Nephron (organoid): ENCODE measurements around the gene CGREF1.

Experiments used
- H3K27ac Mint-ChIP-seq, 3 experiments: 2 replicates each; pipeline ENCODE4 v1.8.0; 2020; ENCODE audit warnings: mixed read lengths in 3 of 3, mild to moderate bottlenecking in 2 of 3, moderate library complexity in 1 of 3
- H3K27me3 Mint-ChIP-seq: 2 replicates; pipeline ENCODE4 v1.8.0; 2021; ENCODE audit warnings: low read depth, mild to moderate bottlenecking, moderate library complexity, mixed read lengths
- H3K36me3 Mint-ChIP-seq: 2 replicates; pipeline ENCODE4 v1.8.0; 2020; ENCODE audit warnings: low read depth, mixed read lengths
- H3K4me1 Mint-ChIP-seq: 2 replicates; pipeline ENCODE4 v1.8.0; 2020; ENCODE audit warnings: mixed read lengths
- H3K4me3 Mint-ChIP-seq, 3 experiments: 2 replicates each; pipeline ENCODE4 v1.8.0; 2020; ENCODE audit warnings: mild to moderate bottlenecking in 3 of 3, mixed read lengths in 3 of 3, moderate library complexity in 2 of 3
- H3K9me3 Mint-ChIP-seq: 2 replicates; pipeline ENCODE4 v1.8.0; 2020; ENCODE audit warnings: mixed read lengths
- TF ChIP-seq, protein P1 (sequence below), 3 experiments: fragments of 200-600 bp; sonication (generic); IDR thresholded peaks; one replicate each; pipeline ENCODE4 v1.5.0; 2021; ENCODE audit warnings: antibody characterized with exemption in 3 of 3; ENCODE audit not compliant: unreplicated experiment in 3 of 3

The CGREF1 gene

DNA sequence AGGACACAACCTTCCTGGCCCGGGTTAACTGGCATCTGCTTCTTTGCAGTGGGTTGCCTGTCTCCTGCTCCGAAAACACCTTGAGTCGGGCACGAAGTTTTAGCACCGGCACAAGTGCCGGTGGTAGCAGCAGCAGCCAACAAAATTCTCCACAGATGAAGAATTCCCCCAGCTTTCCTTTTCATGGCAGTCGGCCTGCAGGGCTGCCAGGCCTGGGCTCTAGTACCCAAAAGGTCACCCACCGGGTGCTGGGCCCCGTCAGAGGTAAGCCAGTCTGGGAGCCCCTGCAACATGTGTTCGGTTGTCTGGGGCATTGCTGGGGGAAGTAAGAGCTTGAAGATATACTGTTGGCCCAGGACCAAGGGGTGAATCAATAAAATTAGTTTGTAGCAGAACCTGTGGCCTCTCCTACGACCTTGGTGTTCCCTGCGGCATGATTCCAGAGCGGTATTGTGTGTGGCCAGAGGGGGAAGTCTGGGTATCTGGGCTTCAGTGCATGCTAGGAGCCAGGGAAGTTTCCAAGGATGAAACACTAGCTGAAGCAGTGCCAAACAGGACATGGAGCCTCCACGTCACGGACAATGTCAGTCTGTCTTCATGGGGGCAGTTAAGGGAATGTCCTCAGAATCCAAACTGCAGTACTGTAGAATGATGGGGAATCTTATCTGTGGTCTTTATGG, 59.6 kb downstream of the CGREF1 start:
- TF ChIP-seq, protein P1, sequence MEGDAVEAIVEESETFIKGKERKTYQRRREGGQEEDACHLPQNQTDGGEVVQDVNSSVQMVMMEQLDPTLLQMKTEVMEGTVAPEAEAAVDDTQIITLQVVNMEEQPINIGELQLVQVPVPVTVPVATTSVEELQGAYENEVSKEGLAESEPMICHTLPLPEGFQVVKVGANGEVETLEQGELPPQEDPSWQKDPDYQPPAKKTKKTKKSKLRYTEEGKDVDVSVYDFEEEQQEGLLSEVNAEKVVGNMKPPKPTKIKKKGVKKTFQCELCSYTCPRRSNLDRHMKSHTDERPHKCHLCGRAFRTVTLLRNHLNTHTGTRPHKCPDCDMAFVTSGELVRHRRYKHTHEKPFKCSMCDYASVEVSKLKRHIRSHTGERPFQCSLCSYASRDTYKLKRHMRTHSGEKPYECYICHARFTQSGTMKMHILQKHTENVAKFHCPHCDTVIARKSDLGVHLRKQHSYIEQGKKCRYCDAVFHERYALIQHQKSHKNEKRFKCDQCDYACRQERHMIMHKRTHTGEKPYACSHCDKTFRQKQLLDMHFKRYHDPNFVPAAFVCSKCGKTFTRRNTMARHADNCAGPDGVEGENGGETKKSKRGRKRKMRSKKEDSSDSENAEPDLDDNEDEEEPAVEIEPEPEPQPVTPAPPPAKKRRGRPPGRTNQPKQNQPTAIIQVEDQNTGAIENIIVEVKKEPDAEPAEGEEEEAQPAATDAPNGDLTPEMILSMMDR (IDR thresholded peaks at IDR 0.05; ENCODE audit: unreplicated experiment in 3 of 3): no peak
- peaks cover 62% of the 10 kb centered on the region for H3K36me3 Mint-ChIP-seq
- H3K27ac Mint-ChIP-seq: no peak overlapping the region

DNA sequence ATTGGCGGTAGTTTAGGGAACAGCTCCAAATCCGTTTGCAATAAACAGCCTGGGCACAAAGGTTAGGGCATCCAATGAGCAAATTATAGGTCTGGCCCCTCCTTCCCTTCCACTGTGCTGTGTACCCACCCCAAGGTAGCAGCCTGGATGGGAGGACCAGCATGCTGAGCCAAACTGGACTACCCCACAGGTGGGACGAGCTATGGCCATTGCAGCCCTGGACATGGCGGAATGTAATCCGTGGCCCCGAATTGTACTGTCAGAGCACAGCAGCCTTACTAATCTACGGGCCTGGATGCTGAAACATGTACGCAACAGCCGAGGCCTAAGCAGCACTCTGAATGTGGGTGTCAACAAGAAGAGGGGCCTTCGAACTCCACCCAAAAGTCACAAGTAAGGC, 60.7 kb downstream of the CGREF1 start:
- TF ChIP-seq, protein P1 (IDR thresholded peaks at IDR 0.05; ENCODE audit: unreplicated experiment in 3 of 3): no peak
- Mint-ChIP-seq H3K4me3 (no peak overlapping the region), H3K4me1 (peaks cover 6% of the 10 kb centered on the region), H3K36me3 (peaks cover 64% of the 10 kb centered on the region), H3K27me3 (no peaks in the 10 kb centered on the region), H3K9me3 (no peaks in the 10 kb centered on the region), H3K27ac (no peak overlapping the region)

More for the DNA sequence above, 59.6 kb downstream of the CGREF1 start:
- no peaks in the 10 kb centered on the region for H3K27me3 Mint-ChIP-seq
- no peaks in the 10 kb centered on the region for H3K9me3 Mint-ChIP-seq
- H3K4me3 Mint-ChIP-seq: no peak overlapping the region
- peaks cover 5% of the 10 kb centered on the region for H3K4me1 Mint-ChIP-seq

- TF ChIP-seq, protein P1 (IDR thresholded peaks at IDR 0.05; ENCODE audit: unreplicated experiment in 3 of 3): no peak
- H3K27ac Mint-ChIP-seq: no peak overlapping the region
- H3K9me3 Mint-ChIP-seq: no peaks in the 10 kb centered on the region
- no peak overlapping the region for H3K4me3 Mint-ChIP-seq
- no peaks in the 10 kb centered on the region for H3K27me3 Mint-ChIP-seq
- H3K36me3 Mint-ChIP-seq: peaks cover 58% of the 10 kb centered on the region
- H3K4me1 Mint-ChIP-seq: peaks cover 8% of the 10 kb centered on the region
These were observed 61.7 kb downstream of the CGREF1 start for GRCh38 chr2:27057184-27057583.

DNA sequence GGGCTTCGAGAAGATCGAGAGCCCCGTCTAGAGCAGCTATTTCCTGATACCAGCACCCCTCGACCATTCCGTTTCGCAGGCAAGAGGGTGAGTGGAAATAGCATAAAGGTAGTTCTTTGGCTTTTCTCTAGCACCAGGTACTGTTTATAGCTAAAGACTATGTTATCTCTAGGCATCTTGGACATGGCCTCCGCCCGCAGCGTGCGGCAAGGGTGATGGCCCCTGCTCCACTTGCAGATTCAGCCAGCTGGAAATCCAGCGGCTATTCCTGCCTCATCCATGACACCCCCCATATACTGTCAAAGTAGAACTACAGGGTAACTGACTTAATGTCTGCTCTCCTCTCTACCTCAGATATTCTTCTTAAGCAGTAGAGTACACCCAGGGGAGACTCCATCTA, 64.2 kb downstream of the CGREF1 start:
- Mint-ChIP-seq H3K27ac (no peak overlapping the region), H3K9me3 (no peaks in the 10 kb centered on the region), H3K4me1 (peaks cover 11% of the 10 kb centered on the region), H3K36me3 (peaks cover 52% of the 10 kb centered on the region), H3K4me3 (peak overlapping the region; percentile 59 to 92 (median 73)), H3K27me3 (peaks cover 4% of the 10 kb centered on the region)
- TF ChIP-seq, protein P1 (IDR thresholded peaks at IDR 0.05; ENCODE audit: unreplicated experiment in 3 of 3): no peak

DNA sequence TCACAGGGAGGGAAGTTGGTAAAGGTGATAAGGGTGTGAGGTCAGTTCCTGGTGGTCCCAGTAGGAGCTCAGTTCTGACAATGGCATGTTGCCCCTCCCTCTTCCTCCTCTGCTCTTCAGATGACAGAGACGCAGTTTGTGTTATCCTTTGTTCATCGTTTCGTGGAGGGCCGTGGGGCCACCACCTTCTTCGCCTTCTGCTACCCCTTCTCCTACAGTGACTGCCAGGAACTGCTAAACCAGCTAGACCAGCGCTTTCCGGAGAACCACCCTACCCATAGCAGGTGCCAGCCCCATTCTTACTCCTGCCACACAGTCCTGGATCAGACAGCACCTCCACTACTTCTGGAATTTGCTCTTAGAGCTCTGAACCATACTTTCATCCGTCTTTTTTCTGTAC, 65.2 kb downstream of the CGREF1 start:
- H3K27ac Mint-ChIP-seq: peak overlapping the region in 1 of 3 experiments; percentile 2
- no peaks in the 10 kb centered on the region for H3K9me3 Mint-ChIP-seq
- peaks cover 4% of the 10 kb centered on the region for H3K27me3 Mint-ChIP-seq
- H3K4me3 Mint-ChIP-seq: peak overlapping the region; percentile 52 to 92 (median 73)
- H3K4me1 Mint-ChIP-seq: peaks cover 16% of the 10 kb centered on the region
- TF ChIP-seq, protein P1 (IDR thresholded peaks at IDR 0.05; ENCODE audit: unreplicated experiment in 3 of 3): no peak
- peaks cover 42% of the 10 kb centered on the region for H3K36me3 Mint-ChIP-seq

DNA sequence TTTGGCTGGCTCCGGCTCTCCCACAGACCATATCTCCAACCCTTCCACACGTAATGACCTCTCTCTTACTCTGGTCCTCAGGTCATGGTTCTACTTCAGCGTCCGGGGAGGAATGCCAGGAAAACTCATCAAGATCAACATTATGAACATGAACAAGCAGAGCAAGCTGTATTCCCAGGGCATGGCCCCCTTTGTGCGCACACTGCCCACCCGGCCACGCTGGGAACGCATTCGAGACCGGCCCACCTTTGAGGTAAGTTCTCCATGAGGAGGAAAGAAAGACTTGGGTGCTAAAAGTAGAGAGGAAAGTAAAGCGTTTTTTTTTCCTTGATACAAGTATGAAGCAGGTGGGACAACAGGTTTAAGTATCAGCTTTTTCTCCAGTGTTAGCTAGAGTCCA, 65.6 kb downstream of the CGREF1 start:
- TF ChIP-seq, protein P1 (IDR thresholded peaks at IDR 0.05; ENCODE audit: unreplicated experiment in 3 of 3): no peak
- H3K9me3 Mint-ChIP-seq: no peaks in the 10 kb centered on the region
- H3K27ac Mint-ChIP-seq: peak overlapping the region in 2 of 3 experiments; percentile 12 to 65
- H3K36me3 Mint-ChIP-seq: peaks cover 40% of the 10 kb centered on the region
- peaks cover 4% of the 10 kb centered on the region for H3K27me3 Mint-ChIP-seq
- H3K4me1 Mint-ChIP-seq: peaks cover 16% of the 10 kb centered on the region
- peak overlapping the region; percentile 92 to 98 (median 93) for H3K4me3 Mint-ChIP-seq
